ENCODE measurements around the gene DAGLA. TPM values are rescaled to one million over a fixed set of nuclear protein-coding genes. Genes with fewer than 3 reads are reported as not detected.

DAGLA gene
- total RNA-seq, 1 experiment from 2014 or later: 6.2 TPM

- no peak for DNase-seq (ENCODE audit: low read depth)
Measured at GRCh38 chr11:61794579-61794978, 114.4 kb downstream of the DAGLA start.

- no peak for DNase-seq (ENCODE audit: low read depth)
Measured at GRCh38 chr11:61795459-61795858, 115.3 kb downstream of the DAGLA start.

- no peak for DNase-seq (ENCODE audit: low read depth)
Measured at GRCh38 chr11:61795876-61796526, 115.8 kb downstream of the DAGLA start.

Other genes with a start within 250 kb of the DAGLA start
- gene LRRC10B, start 171.6 kb upstream of the DAGLA start, total RNA-seq (2014; rRNA removed; shearing (Covaris generic)): not detected in 2 replicates
- gene SYT7, start 99.3 kb upstream of the DAGLA start, total RNA-seq (2014; rRNA removed; shearing (Covaris generic)): 1.8 and 2.0 TPM in 2 replicates
- gene MYRF, start 72.2 kb downstream of the DAGLA start, total RNA-seq (2014; rRNA removed; shearing (Covaris generic)): 2.8 and 2.9 TPM in 2 replicates
- 178 and 184 TPM in 2 replicates for gene TMEM258, start 112.2 kb downstream of the DAGLA start, total RNA-seq (2014; rRNA removed; shearing (Covaris generic))
- gene FEN1, start 112.5 kb downstream of the DAGLA start, total RNA-seq (2014; rRNA removed; shearing (Covaris generic)): 251 and 261 TPM in 2 replicates
- 103 and 108 TPM in 2 replicates for gene FADS1, start 136.6 kb downstream of the DAGLA start, total RNA-seq (2014; rRNA removed; shearing (Covaris generic))
- 105 and 125 TPM in 2 replicates for gene FADS2, start 147.9 kb downstream of the DAGLA start, total RNA-seq (2014; rRNA removed; shearing (Covaris generic))
- 61.3 and 65.3 TPM in 2 replicates for gene FADS3, start 211.2 kb downstream of the DAGLA start, total RNA-seq (2014; rRNA removed; shearing (Covaris generic))
- 3.1 and 4.8 TPM in 2 replicates for gene RAB3IL1, start 237.2 kb downstream of the DAGLA start, total RNA-seq (2014; rRNA removed; shearing (Covaris generic))